Measurements from ENCODE around the gene LRRFIP2.

- TF ChIP-seq ZNF274 (IDR thresholded peaks at IDR 0.05; ENCODE audit: low read depth, low read length): no peak
- TF ChIP-seq YY1 (IDR thresholded peaks at IDR 0.05; ENCODE audit: insufficient read depth, insufficient read length): no peak
Observed at GRCh38 chr3:37096975-37097374, 77.4 kb downstream of the LRRFIP2 start.

Data from NT2/D1 (cell line).